ENCODE data around the gene PDS5B. TPM values are rescaled to one million over a fixed set of nuclear protein-coding genes. Genes with fewer than 3 reads are reported as not detected.
"Not testable (repeated sequence)": the region's sequence is repeated elsewhere in the genome, so short reads cannot be mapped to it uniquely, and the experiment has no call there.

Gene PDS5B
- total and polyA plus RNA-seq, 8 donors, result 32.5 to 75.8 (median 69.5) TPM

GRCh38 chr13:32728327-32728726 lies 142.1 kb downstream of the PDS5B start:
- Histone ChIP-seq H3K4me1 (peaks cover 5 to 18% of the 10 kb centered on the region in 2 donors), H3K27ac (no peak overlapping the region), H3K4me3 (no peak overlapping the region), H3K36me3 (no peaks in the 10 kb centered on the region), H3K27me3 (no peaks in the 10 kb centered on the region), H3K9me3 (peaks cover 0 to 5% of the 10 kb centered on the region in 2 donors)
- TF ChIP-seq CTCF (IDR thresholded peaks at IDR 0.05), result no peak
- DNase-seq (no peak), ATAC-seq (no peak)
- intact Hi-C loops (cut with DNase I), result no loop called here

GRCh38 chr13:32729097-32729496 lies 142.8 kb downstream of the PDS5B start:
- H3K27me3 ChIP-seq; H3K4me3 ChIP-seq; intact Hi-C loops (cut with DNase I); DNase-seq; H3K9me3 ChIP-seq; H3K36me3 ChIP-seq; H3K27ac ChIP-seq; ATAC-seq: not testable (repeated sequence)
- H3K4me1 ChIP-seq, result peaks cover 5 to 18% of the 10 kb centered on the region in 2 donors

DNA sequence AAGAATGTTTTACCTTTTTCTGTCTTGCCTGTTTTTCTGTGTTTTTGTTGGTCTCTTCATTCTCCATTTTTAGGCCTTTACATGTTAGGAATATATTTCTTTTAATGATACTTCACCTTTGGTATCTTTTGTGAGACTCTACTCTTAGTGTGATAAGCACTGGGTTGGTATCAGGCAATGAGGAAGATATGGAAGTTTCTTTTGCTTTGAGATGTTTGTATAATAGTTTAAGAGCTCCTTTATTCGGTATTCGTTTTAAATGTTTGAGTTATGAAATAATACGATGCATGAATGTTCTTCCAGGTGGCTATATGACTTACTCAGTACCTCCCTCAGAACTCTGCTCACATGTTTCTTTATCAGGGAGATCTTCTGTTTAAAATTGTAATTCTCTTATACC lies 144.8 kb downstream of the PDS5B start:
- DNase-seq (no peak), ATAC-seq (peak; percentile 64)
- TF ChIP-seq CTCF (IDR thresholded peaks at IDR 0.05), result no peak
- H3K9me3 ChIP-seq, result peaks cover 0 to 5% of the 10 kb centered on the region in 2 donors
- H3K27ac ChIP-seq, result peak overlapping the region; percentile 16 to 24
- no peak overlapping the region for H3K4me3 ChIP-seq
- H3K36me3 ChIP-seq, result no peaks in the 10 kb centered on the region
- H3K27me3 ChIP-seq, result no peaks in the 10 kb centered on the region
- intact Hi-C loops (cut with DNase I), result no loop called here
- H3K4me1 ChIP-seq, result peaks cover 5 to 20% of the 10 kb centered on the region in 2 donors

DNA sequence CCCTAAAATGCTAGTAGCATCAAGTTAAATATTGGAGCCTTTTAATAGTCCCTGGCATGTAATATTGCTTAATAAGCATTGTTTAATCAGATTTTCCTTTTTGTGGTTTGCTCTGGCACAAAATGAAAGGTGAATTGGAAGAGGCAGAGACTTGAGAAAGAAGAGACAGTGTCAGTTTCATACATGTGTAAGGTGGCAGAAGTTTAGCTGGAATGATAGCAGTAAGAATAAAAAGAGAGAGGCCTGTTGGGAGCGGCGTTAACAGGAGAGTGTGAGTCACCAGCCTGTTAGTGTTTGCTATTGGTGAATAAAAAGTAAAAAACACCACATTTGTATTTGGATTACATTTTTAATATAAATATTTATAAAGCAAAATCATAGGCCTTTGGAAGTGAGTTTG lies 145.3 kb downstream of the PDS5B start:
- no peak for TF ChIP-seq CTCF (IDR thresholded peaks at IDR 0.05)
- Histone ChIP-seq H3K9me3 (peaks cover 0 to 5% of the 10 kb centered on the region in 2 donors), H3K4me3 (no peak overlapping the region), H3K36me3 (no peaks in the 10 kb centered on the region), H3K27ac (peak overlapping the region; percentile 16 to 24), H3K27me3 (no peaks in the 10 kb centered on the region), H3K4me1 (peaks cover 5 to 20% of the 10 kb centered on the region in 2 donors)
- intact Hi-C loops (cut with DNase I), result no loop called here
- DNase-seq (no peak), ATAC-seq (peak; percentile 85)

GRCh38 chr13:32733690-32734089 lies 147.4 kb downstream of the PDS5B start:
- DNase-seq, result no peak
- Histone ChIP-seq H3K4me1 (peaks cover 5 to 27% of the 10 kb centered on the region in 2 donors), H3K27me3 (no peaks in the 10 kb centered on the region), H3K27ac (peak overlapping the region in 1 of 2 donors; percentile 16), H3K9me3 (peaks cover 0 to 5% of the 10 kb centered on the region in 2 donors), H3K4me3 (no peak overlapping the region), H3K36me3 (no peaks in the 10 kb centered on the region)
- intact Hi-C loops (cut with DNase I), result no loop called here
- no peak for ATAC-seq
- no peak for TF ChIP-seq CTCF (IDR thresholded peaks at IDR 0.05)

- intact Hi-C loops (cut with DNase I), result no loop called here
- no peak for TF ChIP-seq CTCF (IDR thresholded peaks at IDR 0.05)
- DNase-seq, result no peak
- Histone ChIP-seq H3K4me1 (peaks cover 5 to 27% of the 10 kb centered on the region in 2 donors), H3K27ac (no peak overlapping the region), H3K9me3 (peaks cover 0 to 5% of the 10 kb centered on the region in 2 donors), H3K4me3 (no peak overlapping the region), H3K36me3 (no peaks in the 10 kb centered on the region), H3K27me3 (no peaks in the 10 kb centered on the region)
- ATAC-seq, result no peak
Measured at GRCh38 chr13:32734511-32734910, 148.3 kb downstream of the PDS5B start.
